ENCODE data around the gene SUB1. TPM values are rescaled to one million over a fixed set of nuclear protein-coding genes. Genes with fewer than 3 reads are reported as not detected.

Gene SUB1
- polyA plus RNA-seq, 1 of the 3 experiments (the other 2 are of a cell fraction), result 50.8 TPM

- ChIA-PET POLR2A (no interaction called here), CTCF (interaction anchor here (1.7 to 2.9 kb wide), 3 partner anchors 10 to 368 kb away, joined by 5 to 27 read pairs (median 11); no protein-coding TSS in a partner anchor)
- H3K9me2 ChIP-seq, result no peaks in the 10 kb centered on the region
- H3K4me1 ChIP-seq (ENCODE audit: control insufficient read depth in 1 of 2, insufficient read depth in 2 of 2, low read depth in 1 of 2, low read length in 1 of 2), result peaks cover 0 to 30% of the 10 kb centered on the region in 2 experiments; a peak in 3 of 4 replicates
- no peaks in the 10 kb centered on the region for H3K9me3 ChIP-seq
- WGBS (ENCODE audit: low lambda C conversion rate), result 16% methylated on average over 4 of the region's 4 CpGs
- H3K27ac ChIP-seq (ENCODE audit: low read depth in 2 of 2, low read length in 1 of 2), result peak overlapping the region; percentile 81 to 82; a peak in 3 of 4 replicates
- no peaks in the 10 kb centered on the region for H3K27me3 ChIP-seq (ENCODE audit: insufficient read depth)
- H3K4me3 ChIP-seq (ENCODE audit: low read depth in 2 of 2, low read length in 1 of 2), result no peak overlapping the region
- H3K4me2 ChIP-seq, result peak overlapping the region; percentile 9; the same call in 1 of the 2 replicates
- H2AFZ ChIP-seq (ENCODE audit: low read depth), result no peak overlapping the region
- H4K20me1 ChIP-seq (ENCODE audit: insufficient read depth), result peaks cover 14% of the 10 kb centered on the region
- no peak overlapping the region for H3K9ac ChIP-seq
- H3K36me3 ChIP-seq (replicated peaks in 1 of 2; ENCODE audit: control insufficient read depth in 1 of 2, insufficient read depth in 2 of 2, low read length in 1 of 2), result peaks cover 89 to 91% of the 10 kb centered on the region in 2 experiments
- DNase-seq, result no peak
- H3K79me2 ChIP-seq (ENCODE audit: insufficient read depth), result peaks cover 83% of the 10 kb centered on the region
- H3F3A ChIP-seq (replicated peaks; ENCODE audit: insufficient read depth), result peaks cover 52% of the 10 kb centered on the region
- TF ChIP-seq NFIC (IDR thresholded peaks at IDR 0.05; ENCODE audit: borderline replicate concordance) (peak; percentile 96), ELF1 (IDR thresholded peaks at IDR 0.05) (no peak), GABPA (IDR thresholded peaks at IDR 0.05; ENCODE audit: low read depth) (no peak), RXRA (IDR thresholded peaks at IDR 0.05; ENCODE audit: borderline replicate concordance, low read depth) (peak; percentile 93), USF1 (IDR thresholded peaks at IDR 0.05; ENCODE audit: borderline replicate concordance, low read depth) (no peak), POLR2AphosphoS5 (IDR thresholded peaks at IDR 0.05; ENCODE audit: low read depth, low read length) (peak; percentile 84), EP300 (IDR thresholded peaks at IDR 0.05; ENCODE audit: borderline replicate concordance in 1 of 2, low read depth in 1 of 2, low read length in 1 of 2) (peak; percentile 50 to 89; a peak in 3 of 4 replicates), RCOR1 (IDR thresholded peaks at IDR 0.05; ENCODE audit: low read length) (no peak), FOXM1 (IDR thresholded peaks at IDR 0.05; ENCODE audit: low read depth) (0 out of 2 replicates have a peak, but pooled peaks have one; percentile 49), FOSL2 (IDR thresholded peaks at IDR 0.05; ENCODE audit: borderline replicate concordance, low read depth) (peak; percentile 94), TCF12 (IDR thresholded peaks at IDR 0.05) (peak; percentile 99), RAD21 (IDR thresholded peaks at IDR 0.05; ENCODE audit: low read length) (no peak), MAX (IDR thresholded peaks at IDR 0.05; ENCODE audit: low read depth) (peak; percentile 39; the same call in 1 of the 2 replicates), RFX5 (IDR thresholded peaks at IDR 0.05; ENCODE audit: low read length) (no peak), CHD2 (IDR thresholded peaks at IDR 0.05; ENCODE audit: low read length, partially characterized antibody) (no peak), EZH2phosphoT487 (IDR thresholded peaks at IDR 0.05; ENCODE audit: borderline replicate concordance, low read depth) (no peak), SMC3 (IDR thresholded peaks at IDR 0.05; ENCODE audit: low read depth, low read length) (no peak), FOXJ3 (CRISPR knock-in tag; IDR thresholded peaks at IDR 0.05) (no peak), MEF2A (IDR thresholded peaks at IDR 0.05; ENCODE audit: borderline replicate concordance, low read depth) (no peak), MXI1 (IDR thresholded peaks at IDR 0.05; ENCODE audit: low read depth, low read length) (no peak), NRF1 (IDR thresholded peaks at IDR 0.05; ENCODE audit: low read depth, low read length) (no peak), SIN3A (IDR thresholded peaks at IDR 0.05; ENCODE audit: borderline replicate concordance, low read depth, low read length) (peak; percentile 68; the same call in 1 of the 2 replicates), YY1 (IDR thresholded peaks at IDR 0.05; ENCODE audit: low read depth) (no peak; the same call in 1 of the 2 replicates)
- TF ChIP-seq, protein P1, sequence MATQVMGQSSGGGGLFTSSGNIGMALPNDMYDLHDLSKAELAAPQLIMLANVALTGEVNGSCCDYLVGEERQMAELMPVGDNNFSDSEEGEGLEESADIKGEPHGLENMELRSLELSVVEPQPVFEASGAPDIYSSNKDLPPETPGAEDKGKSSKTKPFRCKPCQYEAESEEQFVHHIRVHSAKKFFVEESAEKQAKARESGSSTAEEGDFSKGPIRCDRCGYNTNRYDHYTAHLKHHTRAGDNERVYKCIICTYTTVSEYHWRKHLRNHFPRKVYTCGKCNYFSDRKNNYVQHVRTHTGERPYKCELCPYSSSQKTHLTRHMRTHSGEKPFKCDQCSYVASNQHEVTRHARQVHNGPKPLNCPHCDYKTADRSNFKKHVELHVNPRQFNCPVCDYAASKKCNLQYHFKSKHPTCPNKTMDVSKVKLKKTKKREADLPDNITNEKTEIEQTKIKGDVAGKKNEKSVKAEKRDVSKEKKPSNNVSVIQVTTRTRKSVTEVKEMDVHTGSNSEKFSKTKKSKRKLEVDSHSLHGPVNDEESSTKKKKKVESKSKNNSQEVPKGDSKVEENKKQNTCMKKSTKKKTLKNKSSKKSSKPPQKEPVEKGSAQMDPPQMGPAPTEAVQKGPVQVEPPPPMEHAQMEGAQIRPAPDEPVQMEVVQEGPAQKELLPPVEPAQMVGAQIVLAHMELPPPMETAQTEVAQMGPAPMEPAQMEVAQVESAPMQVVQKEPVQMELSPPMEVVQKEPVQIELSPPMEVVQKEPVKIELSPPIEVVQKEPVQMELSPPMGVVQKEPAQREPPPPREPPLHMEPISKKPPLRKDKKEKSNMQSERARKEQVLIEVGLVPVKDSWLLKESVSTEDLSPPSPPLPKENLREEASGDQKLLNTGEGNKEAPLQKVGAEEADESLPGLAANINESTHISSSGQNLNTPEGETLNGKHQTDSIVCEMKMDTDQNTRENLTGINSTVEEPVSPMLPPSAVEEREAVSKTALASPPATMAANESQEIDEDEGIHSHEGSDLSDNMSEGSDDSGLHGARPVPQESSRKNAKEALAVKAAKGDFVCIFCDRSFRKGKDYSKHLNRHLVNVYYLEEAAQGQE (IDR thresholded peaks at IDR 0.05; ENCODE audit: low read depth, low read length), result peak; percentile 73
- TF ChIP-seq, protein P2, sequence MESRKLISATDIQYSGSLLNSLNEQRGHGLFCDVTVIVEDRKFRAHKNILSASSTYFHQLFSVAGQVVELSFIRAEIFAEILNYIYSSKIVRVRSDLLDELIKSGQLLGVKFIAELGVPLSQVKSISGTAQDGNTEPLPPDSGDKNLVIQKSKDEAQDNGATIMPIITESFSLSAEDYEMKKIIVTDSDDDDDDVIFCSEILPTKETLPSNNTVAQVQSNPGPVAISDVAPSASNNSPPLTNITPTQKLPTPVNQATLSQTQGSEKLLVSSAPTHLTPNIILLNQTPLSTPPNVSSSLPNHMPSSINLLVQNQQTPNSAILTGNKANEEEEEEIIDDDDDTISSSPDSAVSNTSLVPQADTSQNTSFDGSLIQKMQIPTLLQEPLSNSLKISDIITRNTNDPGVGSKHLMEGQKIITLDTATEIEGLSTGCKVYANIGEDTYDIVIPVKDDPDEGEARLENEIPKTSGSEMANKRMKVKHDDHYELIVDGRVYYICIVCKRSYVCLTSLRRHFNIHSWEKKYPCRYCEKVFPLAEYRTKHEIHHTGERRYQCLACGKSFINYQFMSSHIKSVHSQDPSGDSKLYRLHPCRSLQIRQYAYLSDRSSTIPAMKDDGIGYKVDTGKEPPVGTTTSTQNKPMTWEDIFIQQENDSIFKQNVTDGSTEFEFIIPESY (IDR thresholded peaks at IDR 0.05; ENCODE audit: borderline replicate concordance, low read depth), result 0 out of 2 replicates have a peak, but pooled peaks have one; percentile 63
- TF ChIP-seq, protein P3, sequence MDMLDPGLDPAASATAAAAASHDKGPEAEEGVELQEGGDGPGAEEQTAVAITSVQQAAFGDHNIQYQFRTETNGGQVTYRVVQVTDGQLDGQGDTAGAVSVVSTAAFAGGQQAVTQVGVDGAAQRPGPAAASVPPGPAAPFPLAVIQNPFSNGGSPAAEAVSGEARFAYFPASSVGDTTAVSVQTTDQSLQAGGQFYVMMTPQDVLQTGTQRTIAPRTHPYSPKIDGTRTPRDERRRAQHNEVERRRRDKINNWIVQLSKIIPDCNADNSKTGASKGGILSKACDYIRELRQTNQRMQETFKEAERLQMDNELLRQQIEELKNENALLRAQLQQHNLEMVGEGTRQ (IDR thresholded peaks at IDR 0.05; ENCODE audit: borderline replicate concordance, low read depth, low read length), result no peak
Measured at GRCh38 chr5:32600054-32600622, 14.8 kb downstream of the SUB1 start.
